Fibroblast of skin of left biceps (primary cell): ENCODE data around the gene PRKAG2.

Experiments used
- DNase-seq, 2 experiments: peaks; one replicate each; pipeline ENCODE4 v3.0.0-alpha.2; 2013; ENCODE audit warnings: low read depth in 2 of 2

The PRKAG2 gene

GRCh38 chr7:151818674-151819519 is 58.0 kb downstream of the PRKAG2 start:
- no peak for DNase-seq

- no peak for DNase-seq
These were observed 58.8 kb downstream of the PRKAG2 start for GRCh38 chr7:151817981-151818673.

- DNase-seq, result no peak
These were observed 59.6 kb downstream of the PRKAG2 start for GRCh38 chr7:151817315-151817690.

- DNase-seq, result no peak
These were observed 60.2 kb downstream of the PRKAG2 start for GRCh38 chr7:151816562-151817314.

GRCh38 chr7:151815419-151815818 is 61.5 kb downstream of the PRKAG2 start:
- no peak for DNase-seq

- DNase-seq, result no peak
These were observed 62.4 kb downstream of the PRKAG2 start for GRCh38 chr7:151814400-151815009.

GRCh38 chr7:151813997-151814396 is 62.9 kb downstream of the PRKAG2 start:
- DNase-seq, result no peak

- no peak for DNase-seq
These were observed 63.5 kb downstream of the PRKAG2 start for GRCh38 chr7:151813445-151813844.

GRCh38 chr7:151812967-151813366 is 63.9 kb downstream of the PRKAG2 start:
- no peak for DNase-seq

GRCh38 chr7:151810441-151811232 is 66.3 kb downstream of the PRKAG2 start:
- DNase-seq, result no peak

GRCh38 chr7:151809864-151810170 is 67.1 kb downstream of the PRKAG2 start:
- DNase-seq, result no peak

GRCh38 chr7:151809146-151809863 is 67.6 kb downstream of the PRKAG2 start:
- DNase-seq, result no peak

- DNase-seq, result no peak
These were observed 68.3 kb downstream of the PRKAG2 start for GRCh38 chr7:151808400-151809145.

- no peak for DNase-seq
These were observed 69.1 kb downstream of the PRKAG2 start for GRCh38 chr7:151807846-151808245.

- no peak for DNase-seq
These were observed 69.8 kb downstream of the PRKAG2 start for GRCh38 chr7:151806952-151807775.

GRCh38 chr7:151806204-151806603 is 70.7 kb downstream of the PRKAG2 start:
- no peak for DNase-seq

GRCh38 chr7:151805191-151805590 is 71.7 kb downstream of the PRKAG2 start:
- DNase-seq, result no peak

- no peak for DNase-seq
These were observed 72.2 kb downstream of the PRKAG2 start for GRCh38 chr7:151804756-151805155.

GRCh38 chr7:151803841-151804240 is 73.1 kb downstream of the PRKAG2 start:
- no peak for DNase-seq
